ENCODE results near the gene SETBP1.

DNA sequence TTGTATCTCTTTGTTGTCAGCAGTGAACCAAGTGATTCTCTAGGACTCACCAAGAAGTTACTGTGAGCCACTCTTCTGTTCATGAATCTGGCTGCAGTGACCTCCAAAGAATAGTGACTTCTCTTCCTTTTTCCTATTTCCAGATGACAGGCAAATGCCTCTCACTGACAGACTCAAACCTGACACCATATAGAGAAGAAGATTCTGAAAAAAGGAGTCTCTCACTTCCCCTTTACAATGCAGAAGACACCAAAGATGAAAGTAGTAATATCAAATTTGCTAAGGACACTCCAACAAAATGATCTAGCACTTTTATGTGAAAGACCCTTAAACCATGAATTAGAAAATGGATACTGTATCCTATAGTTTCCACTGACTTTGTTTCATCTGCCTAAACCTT, 44.4 kb upstream of the SETBP1 start:
- TF ChIP-seq EP300 (IDR thresholded peaks at IDR 0.05), result no peak
- TF ChIP-seq, protein P1, sequence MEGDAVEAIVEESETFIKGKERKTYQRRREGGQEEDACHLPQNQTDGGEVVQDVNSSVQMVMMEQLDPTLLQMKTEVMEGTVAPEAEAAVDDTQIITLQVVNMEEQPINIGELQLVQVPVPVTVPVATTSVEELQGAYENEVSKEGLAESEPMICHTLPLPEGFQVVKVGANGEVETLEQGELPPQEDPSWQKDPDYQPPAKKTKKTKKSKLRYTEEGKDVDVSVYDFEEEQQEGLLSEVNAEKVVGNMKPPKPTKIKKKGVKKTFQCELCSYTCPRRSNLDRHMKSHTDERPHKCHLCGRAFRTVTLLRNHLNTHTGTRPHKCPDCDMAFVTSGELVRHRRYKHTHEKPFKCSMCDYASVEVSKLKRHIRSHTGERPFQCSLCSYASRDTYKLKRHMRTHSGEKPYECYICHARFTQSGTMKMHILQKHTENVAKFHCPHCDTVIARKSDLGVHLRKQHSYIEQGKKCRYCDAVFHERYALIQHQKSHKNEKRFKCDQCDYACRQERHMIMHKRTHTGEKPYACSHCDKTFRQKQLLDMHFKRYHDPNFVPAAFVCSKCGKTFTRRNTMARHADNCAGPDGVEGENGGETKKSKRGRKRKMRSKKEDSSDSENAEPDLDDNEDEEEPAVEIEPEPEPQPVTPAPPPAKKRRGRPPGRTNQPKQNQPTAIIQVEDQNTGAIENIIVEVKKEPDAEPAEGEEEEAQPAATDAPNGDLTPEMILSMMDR (IDR thresholded peaks at IDR 0.05), result no peak

Measured in stomach (tissue), 4 donors.